HG03066 (cell line): ENCODE data around the gene LHFPL2.
"Not testable (repeated sequence)": the region's sequence is repeated elsewhere in the genome, so short reads cannot be mapped to it uniquely, and the experiment has no call there.

Experiments used
- ATAC-seq: cut with Tn5 transposase; IDR thresholded peaks from one replicate; pipeline ENCODE4 v1.9.1; 2021; ENCODE audit warnings: low read depth; ENCODE audit not compliant: unreplicated experiment

Gene LHFPL2

GRCh38 chr5:78487846-78488245, 160.7 kb downstream of the LHFPL2 start:
- no peak for ATAC-seq

DNA sequence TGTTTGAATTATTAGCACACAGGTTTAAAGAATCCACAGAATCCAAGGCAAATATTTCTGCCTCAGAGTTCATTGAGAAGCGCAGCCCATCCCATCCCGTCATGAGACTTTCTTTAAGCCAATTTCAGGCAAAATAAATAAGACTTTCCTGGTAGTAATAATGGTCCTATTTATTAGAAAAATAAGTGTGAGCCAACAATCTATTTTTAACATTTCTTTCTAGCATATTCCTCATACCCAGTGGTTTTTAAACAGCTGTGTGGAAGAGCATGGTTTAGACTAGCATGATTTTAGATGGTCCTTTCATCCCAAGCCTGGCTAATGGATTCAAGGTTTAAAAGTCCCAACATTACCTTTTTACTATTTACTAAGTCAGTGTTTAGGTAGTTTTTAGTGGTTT, 162.4 kb downstream of the LHFPL2 start:
- no peak for ATAC-seq

DNA sequence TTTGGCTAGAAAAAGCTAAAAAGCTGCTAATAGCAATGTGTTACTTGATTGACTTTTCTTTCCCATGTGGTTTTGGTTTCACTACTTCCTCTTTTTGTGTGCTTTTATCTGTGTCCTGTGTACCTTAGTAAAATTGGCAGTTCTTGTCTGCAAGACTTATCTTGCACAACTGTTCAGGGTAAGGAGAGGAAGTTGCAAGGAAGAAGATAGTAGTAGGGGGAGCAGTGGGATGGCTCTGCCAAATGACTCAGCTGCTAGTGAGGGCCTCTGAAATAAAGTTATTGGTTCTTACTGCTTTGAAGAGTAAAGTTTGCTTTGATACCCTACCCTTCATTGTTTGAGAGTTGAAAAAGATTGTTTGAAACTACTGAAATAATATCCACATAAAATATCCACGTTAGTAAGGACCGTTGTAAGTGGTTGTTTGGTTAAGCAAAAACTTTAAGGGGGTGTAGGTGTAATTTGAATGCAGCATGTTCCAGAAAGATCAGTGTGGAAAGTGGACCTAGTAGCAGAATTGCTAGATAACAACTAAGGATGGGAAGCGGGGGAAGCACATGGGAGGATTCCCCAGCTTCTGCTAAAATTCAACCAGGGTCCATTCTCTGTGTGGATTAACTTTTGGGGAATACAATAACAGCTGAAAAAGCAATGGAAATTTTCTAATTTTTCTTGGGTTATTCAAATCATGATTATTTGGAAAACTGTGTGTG, 164.6 kb downstream of the LHFPL2 start:
- ATAC-seq = peak; percentile 79

- no peak for ATAC-seq
These were observed 165.6 kb downstream of the LHFPL2 start for GRCh38 chr5:78482948-78483347.

- ATAC-seq = no peak
These were observed 171.8 kb downstream of the LHFPL2 start for GRCh38 chr5:78476795-78477194.

DNA sequence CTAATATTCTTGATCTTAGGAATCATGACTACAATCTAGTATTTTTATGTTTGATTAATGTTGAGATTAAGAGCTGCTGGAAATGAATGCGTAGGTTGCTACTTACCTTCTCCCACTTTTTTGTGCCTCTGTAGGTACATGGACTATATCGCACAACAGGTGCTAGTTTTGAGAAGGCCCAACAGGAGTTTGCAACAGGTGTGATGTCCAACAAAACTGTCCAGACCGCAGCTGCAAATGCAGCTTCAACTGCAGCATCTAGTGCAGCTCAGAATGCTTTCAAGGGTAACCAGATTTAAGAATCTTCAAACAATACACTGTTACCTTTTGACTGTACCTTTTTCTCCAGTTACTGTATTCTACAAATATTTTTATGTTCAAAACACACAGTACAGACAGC, 173.2 kb downstream of the LHFPL2 start:
- ATAC-seq = no peak

GRCh38 chr5:78473751-78474150, 174.8 kb downstream of the LHFPL2 start:
- no peak for ATAC-seq

- no peak for ATAC-seq
These were observed 176.0 kb downstream of the LHFPL2 start for GRCh38 chr5:78472469-78473106.

GRCh38 chr5:78471896-78472295, 176.7 kb downstream of the LHFPL2 start:
- ATAC-seq = no peak

GRCh38 chr5:78467752-78468357, 180.7 kb downstream of the LHFPL2 start:
- ATAC-seq = no peak

DNA sequence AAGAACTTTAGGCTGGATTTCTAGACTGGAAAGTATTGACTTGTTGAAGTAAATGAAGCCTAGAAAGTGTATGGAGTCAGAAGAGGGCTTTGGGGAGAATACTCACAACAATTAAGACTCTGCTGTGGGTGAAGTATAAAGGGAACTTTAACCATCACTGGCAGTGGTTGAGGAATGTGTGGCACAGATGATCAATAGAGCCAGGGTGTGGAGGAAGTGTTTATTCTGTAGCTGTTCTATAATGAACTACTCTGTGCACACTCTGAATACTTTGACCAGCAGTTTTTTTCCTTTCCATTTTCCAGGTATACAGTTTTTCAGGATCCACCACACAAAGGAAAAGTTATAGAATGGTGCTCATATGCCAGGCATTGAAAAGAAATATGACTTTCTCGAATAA, 181.4 kb downstream of the LHFPL2 start:
- ATAC-seq = no peak

DNA sequence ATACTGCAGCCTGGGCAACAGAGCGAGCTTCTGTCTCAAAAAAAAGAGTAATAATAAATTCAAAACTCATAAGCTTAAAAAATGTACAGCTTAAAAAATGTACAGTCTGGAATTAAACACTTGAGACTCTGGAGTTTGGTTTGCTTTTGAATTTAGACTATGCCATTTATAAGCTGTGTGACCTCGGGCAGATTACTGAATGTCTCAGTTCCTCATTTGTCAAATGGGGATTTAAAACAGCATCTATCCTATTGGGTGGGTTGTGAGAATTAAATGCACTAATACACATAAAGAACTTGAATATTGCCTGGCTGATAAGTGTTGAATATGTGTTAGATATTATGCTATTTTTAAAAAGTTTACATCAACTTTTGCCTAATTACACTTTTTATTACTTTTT, 189.7 kb downstream of the LHFPL2 start:
- ATAC-seq = no peak

DNA sequence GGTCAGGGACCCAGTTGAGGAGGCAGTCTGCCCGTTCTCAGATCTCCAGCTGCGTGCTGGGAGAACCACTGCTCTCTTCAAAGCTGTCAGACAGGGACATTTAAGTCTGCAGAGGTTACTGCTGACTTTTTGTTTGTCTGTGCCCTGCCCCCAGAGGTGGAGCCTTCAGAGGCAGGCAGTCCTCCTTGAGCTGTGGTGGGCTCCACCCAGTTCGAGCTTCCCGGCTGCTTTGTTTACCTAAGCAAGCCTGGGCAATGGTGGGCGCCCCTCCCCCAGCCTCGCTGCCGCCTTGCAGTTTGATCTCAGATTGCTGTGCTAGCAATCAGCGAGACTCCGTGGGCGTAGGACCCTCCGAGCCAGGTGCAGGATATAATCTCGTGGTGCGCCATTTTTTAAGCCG, 191.1 kb downstream of the LHFPL2 start:
- not testable (repeated sequence) for ATAC-seq

- ATAC-seq = no peak
These were observed 199.5 kb downstream of the LHFPL2 start for GRCh38 chr5:78449103-78449502.

DNA sequence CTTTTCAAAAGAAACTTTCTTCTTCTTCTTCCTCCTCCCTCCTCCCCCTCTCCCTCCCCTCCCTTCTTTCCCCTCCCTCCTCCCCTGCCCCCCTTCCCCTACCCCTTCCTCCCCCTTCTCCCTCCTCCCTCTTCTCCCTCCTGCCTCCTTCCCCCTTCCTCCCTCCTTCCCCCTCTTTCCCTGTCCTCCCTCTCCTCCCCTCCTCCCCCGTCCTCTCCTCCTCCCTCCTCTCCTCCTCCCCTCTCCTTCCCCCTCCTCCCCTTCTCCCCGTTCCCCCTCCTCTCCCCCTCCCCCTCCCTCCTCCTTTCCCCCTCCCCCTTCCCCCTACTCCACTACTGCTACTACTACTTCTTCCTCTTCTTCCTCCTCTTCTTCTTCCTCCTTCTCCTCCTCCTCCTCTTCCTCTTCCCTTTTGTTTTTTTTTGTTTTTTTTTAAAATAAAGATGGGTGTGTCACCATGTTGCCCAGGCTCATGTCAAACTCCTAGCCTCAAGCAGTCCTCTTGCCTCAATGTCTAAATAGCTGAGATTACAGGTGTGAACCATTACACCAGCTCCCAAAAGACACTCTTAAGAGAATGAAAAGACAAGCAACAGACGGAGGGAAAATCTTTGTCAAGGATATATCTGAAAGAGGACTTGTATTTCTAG, 200.7 kb downstream of the LHFPL2 start:
- no peak for ATAC-seq
